ENCODE measurements around the gene COPG1. TPM values are rescaled to one million over a fixed set of nuclear protein-coding genes. Genes with fewer than 3 reads are reported as not detected.

The COPG1 gene
- total and polyA plus RNA-seq, 10 donors: 47.8 to 134 (median 105) TPM

GRCh38 chr3:129289201-129289921, 40.0 kb downstream of the COPG1 start:
- intact Hi-C loops (cut with DNase I; ENCODE audit: low total_unique reads): no loop called here
- no peak for DNase-seq
- Histone ChIP-seq H3K36me3 (peaks cover 0 to 92% (median 40%) of the 10 kb centered on the region in 6 donors), H3K27me3 (replicated peaks in 1 of 7) (no peaks in the 10 kb centered on the region), H3K27ac (no peak overlapping the region), H3K9me3 (no peaks in the 10 kb centered on the region), H3K4me3 (no peak overlapping the region), H3K4me1 (peaks cover 0 to 7% (median 0%) of the 10 kb centered on the region in 6 donors)
- TF ChIP-seq POLR2AphosphoS5 (IDR thresholded peaks at IDR 0.05): no peak
- no peak for TF ChIP-seq POLR2A (IDR thresholded peaks at IDR 0.05)
- TF ChIP-seq CTCF (IDR thresholded peaks at IDR 0.05 in 8 of 11, conservative IDR thresholded peaks at IDR 0.05 in 3 of 11): no peak
- WGBS, 5 donors: 88 to 98% (median 93%) methylated on average over 6 of the region's 6 CpGs

GRCh38 chr3:129291236-129291886, 42.0 kb downstream of the COPG1 start:
- Histone ChIP-seq H3K9me3 (no peaks in the 10 kb centered on the region), H3K27ac (no peak overlapping the region), H3K36me3 (peaks cover 0 to 100% (median 45%) of the 10 kb centered on the region in 6 donors), H3K27me3 (replicated peaks in 1 of 7) (no peaks in the 10 kb centered on the region), H3K4me3 (no peak overlapping the region), H3K4me1 (no peaks in the 10 kb centered on the region)
- intact Hi-C loops (cut with DNase I; ENCODE audit: low total_unique reads): no loop called here
- DNase-seq: no peak
- WGBS, 5 donors: 83 to 90% (median 88%) methylated on average over 4 of the region's 4 CpGs
- TF ChIP-seq POLR2A (IDR thresholded peaks at IDR 0.05) (no peak), CTCF (IDR thresholded peaks at IDR 0.05 in 8 of 11, conservative IDR thresholded peaks at IDR 0.05 in 3 of 11) (no peak), POLR2AphosphoS5 (IDR thresholded peaks at IDR 0.05) (no peak)

- Histone ChIP-seq H3K36me3 (peaks cover 0 to 100% (median 62%) of the 10 kb centered on the region in 6 donors), H3K9me3 (no peaks in the 10 kb centered on the region), H3K4me1 (no peaks in the 10 kb centered on the region), H3K4me3 (no peak overlapping the region), H3K27me3 (replicated peaks in 1 of 7) (no peaks in the 10 kb centered on the region), H3K27ac (no peak overlapping the region)
- 84 to 94% (median 90%) methylated on average over 5 of the region's 5 CpGs for WGBS, 5 donors
- DNase-seq: no peak
- TF ChIP-seq CTCF (IDR thresholded peaks at IDR 0.05 in 8 of 11, conservative IDR thresholded peaks at IDR 0.05 in 3 of 11): no peak
- no peak for TF ChIP-seq POLR2AphosphoS5 (IDR thresholded peaks at IDR 0.05)
- no peak for TF ChIP-seq POLR2A (IDR thresholded peaks at IDR 0.05)
- intact Hi-C loops (cut with DNase I; ENCODE audit: low total_unique reads): no loop called here
These were observed 45.9 kb downstream of the COPG1 start for GRCh38 chr3:129295286-129295685.
